Gastroesophageal sphincter (tissue), 4 donors: ENCODE data around the gene GNE. TPM values are rescaled to one million over a fixed set of nuclear protein-coding genes. Genes with fewer than 3 reads are reported as not detected.

Experiments used
- ATAC-seq: fragments of 150-250 bp; one replicate; pipeline ENCODE4 v1.9.1; 2016; ENCODE audit warnings: mild to moderate bottlenecking, moderate library complexity
- H3K27ac ChIP-seq, 4 donors: fragments of 200-600 bp; sonication (generic) in 3 of 4; 1 replicate in 3 of 4; 2 replicates in 1 of 4; pipeline ENCODE4 v1.5.1; 2016 to 2019
- H3K27me3 ChIP-seq: fragments of 200-600 bp; sonication (generic); one replicate; pipeline ENCODE4 v1.5.1; 2019
- H3K36me3 ChIP-seq, 2 donors: fragments of 200-600 bp; sonication (generic); one replicate each; pipeline ENCODE4 v1.5.1; 2019; ENCODE audit warnings: control low read depth in 1 of 2
- H3K4me1 ChIP-seq, 3 donors: fragments of 200-600 bp; sonication (generic); 1 replicate in 2 of 3; 2 replicates in 1 of 3; pipeline ENCODE4 v1.5.1; 2016 to 2019; ENCODE audit warnings: control low read depth in 2 of 3
- H3K4me3 ChIP-seq, 2 donors: fragments of 200-600 bp; sonication (generic); one replicate each; pipeline ENCODE4 v1.5.1; 2019; ENCODE audit warnings: mild to moderate bottlenecking in 1 of 2, moderate library complexity in 1 of 2
- H3K9me3 ChIP-seq, 3 donors: fragments of 200-600 bp; sonication (generic); one replicate each; pipeline ENCODE4 v1.5.1; 2017 to 2019; ENCODE audit warnings: control low read depth in 2 of 3
- CTCF ChIP-seq, 4 experiments: fragments of 200-600 bp in 2 of 4; fragments of 450-650 bp in 2 of 4; sonication (generic) in 1 of 4; IDR thresholded peaks; one replicate each; pipeline ENCODE4 v1.5.1; 2017 to 2019; ENCODE audit warnings: antibody characterized with exemption in 4 of 4, mild to moderate bottlenecking in 2 of 4, moderate library complexity in 2 of 4
- EP300 ChIP-seq: sonication (generic); formaldehyde crosslinking; IDR thresholded peaks from one replicate; pipeline ENCODE4 v1.6.1; 2017; ENCODE audit warnings: antibody characterized with exemption, mild to moderate bottlenecking
- POLR2A ChIP-seq, 2 donors: fragments of 450-650 bp; IDR thresholded peaks; one replicate each; pipeline ENCODE4 v1.6.1; 2017; ENCODE audit warnings: antibody characterized with exemption in 2 of 2, mild to moderate bottlenecking in 2 of 2, moderate library complexity in 1 of 2
- POLR2AphosphoS5 ChIP-seq: sonication (generic); formaldehyde crosslinking; IDR thresholded peaks from one replicate; pipeline ENCODE4 v1.6.1; 2017; ENCODE audit warnings: antibody characterized with exemption
- WGBS, 2 donors: methylation state at CpG; one replicate each; pipeline ENCODE4 v1.1.5; 2018; ENCODE audit warnings: low coverage in 1 of 2; 5-methylcytosine and 5-hydroxymethylcytosine counted together
- total RNA-seq, 4 donors: library from RNA; depleted of rRNA; stranded (reverse); fragments of >200 nt; gene quantifications; one replicate each; pipeline ENCODE4 v1.1.0, GENCODE V29; 2016

GNE gene
- total RNA-seq, 4 donors from 2014 or later, result 27.3 to 34.2 (median 31.1) TPM

GRCh38 chr9:36213989-36214388 lies 44.3 kb downstream of the GNE start:
- WGBS, 2 donors, result 43 to 52% methylated on average over 2 to 4 of the region's 4 CpGs
- no peaks in the 10 kb centered on the region for H3K9me3 ChIP-seq
- peaks cover 4 to 75% (median 10%) of the 10 kb centered on the region in 3 donors for H3K4me1 ChIP-seq
- ATAC-seq, result no peak
- peaks cover 0 to 92% of the 10 kb centered on the region in 2 donors for H3K36me3 ChIP-seq
- no peak overlapping the region for H3K4me3 ChIP-seq
- TF ChIP-seq EP300, result no peak
- TF ChIP-seq POLR2AphosphoS5, result no peak
- TF ChIP-seq POLR2A (IDR thresholded peaks at IDR 0.05), result no peak
- TF ChIP-seq CTCF (IDR thresholded peaks at IDR 0.05), result no peak
- H3K27ac ChIP-seq, result peak overlapping the region in 3 of 4 donors; percentile 1 to 53 (median 40)
- H3K27me3 ChIP-seq, result no peaks in the 10 kb centered on the region

GRCh38 chr9:36213387-36213786 lies 44.9 kb downstream of the GNE start:
- H3K4me1 ChIP-seq, result peaks cover 4 to 81% (median 10%) of the 10 kb centered on the region in 3 donors
- no peaks in the 10 kb centered on the region for H3K27me3 ChIP-seq
- H3K27ac ChIP-seq, result peak overlapping the region in 2 of 4 donors; percentile 40 to 53
- ATAC-seq, result no peak
- 75 to 80% methylated on average over 1 to 3 of the region's 4 CpGs for WGBS, 2 donors
- no peak overlapping the region for H3K4me3 ChIP-seq
- TF ChIP-seq EP300 (no peak), POLR2A (IDR thresholded peaks at IDR 0.05) (no peak), POLR2AphosphoS5 (no peak), CTCF (IDR thresholded peaks at IDR 0.05) (no peak)
- no peaks in the 10 kb centered on the region for H3K9me3 ChIP-seq
- peaks cover 0 to 92% of the 10 kb centered on the region in 2 donors for H3K36me3 ChIP-seq

GRCh38 chr9:36211510-36211909 lies 46.7 kb downstream of the GNE start:
- Histone ChIP-seq H3K4me3 (no peak overlapping the region), H3K36me3 (peaks cover 0 to 92% of the 10 kb centered on the region in 2 donors), H3K9me3 (no peaks in the 10 kb centered on the region), H3K27ac (peak overlapping the region in 1 of 4 donors; percentile 14), H3K27me3 (no peaks in the 10 kb centered on the region), H3K4me1 (peaks cover 4 to 95% (median 17%) of the 10 kb centered on the region in 3 donors)
- WGBS, 2 donors, result 62 to 73% methylated on average over 6 to 7 of the region's 7 CpGs
- no peak for ATAC-seq
- no peak for TF ChIP-seq POLR2AphosphoS5
- TF ChIP-seq CTCF (IDR thresholded peaks at IDR 0.05), result no peak
- no peak for TF ChIP-seq EP300
- no peak for TF ChIP-seq POLR2A (IDR thresholded peaks at IDR 0.05)

- H3K27ac ChIP-seq, result peak overlapping the region in 2 of 4 donors; percentile 14 to 23
- no peak overlapping the region for H3K4me3 ChIP-seq
- TF ChIP-seq CTCF (IDR thresholded peaks at IDR 0.05) (no peak), POLR2AphosphoS5 (no peak), POLR2A (IDR thresholded peaks at IDR 0.05) (no peak), EP300 (no peak)
- 0 to 80% methylated on average over 1 to 6 of the region's 8 CpGs for WGBS, 2 donors
- peaks cover 4 to 93% (median 17%) of the 10 kb centered on the region in 3 donors for H3K4me1 ChIP-seq
- H3K9me3 ChIP-seq, result no peaks in the 10 kb centered on the region
- ATAC-seq, result no peak
- H3K27me3 ChIP-seq, result no peaks in the 10 kb centered on the region
- H3K36me3 ChIP-seq, result peaks cover 0 to 93% of the 10 kb centered on the region in 2 donors
These were observed 47.5 kb downstream of the GNE start for GRCh38 chr9:36210722-36211121.

- H3K27ac ChIP-seq, result peak overlapping the region in 1 of 4 donors; percentile 28
- H3K36me3 ChIP-seq, result peaks cover 6 to 100% of the 10 kb centered on the region in 2 donors
- TF ChIP-seq POLR2AphosphoS5 (no peak), CTCF (IDR thresholded peaks at IDR 0.05) (no peak), POLR2A (IDR thresholded peaks at IDR 0.05) (no peak), EP300 (no peak)
- WGBS, 2 donors, result 70 to 73% methylated on average over 7 to 10 of the region's 10 CpGs
- ATAC-seq, result no peak
- no peaks in the 10 kb centered on the region for H3K9me3 ChIP-seq
- no peak overlapping the region for H3K4me3 ChIP-seq
- H3K27me3 ChIP-seq, result no peaks in the 10 kb centered on the region
- peaks cover 4 to 73% (median 12%) of the 10 kb centered on the region in 3 donors for H3K4me1 ChIP-seq
These were observed 49.6 kb downstream of the GNE start for GRCh38 chr9:36208521-36209253.
